ENCODE measurements around the gene ZNF135.

GRCh38 chr19:58022283-58022660 is 36.8 kb upstream of the ZNF135 start:
- no peak for TF ChIP-seq CTCF (IDR thresholded peaks at IDR 0.05; ENCODE audit: low read depth, low read length)
- no peak for TF ChIP-seq EZH2phosphoT487 (IDR thresholded peaks at IDR 0.05; ENCODE audit: low read depth)
